SK-N-SH (cell line): ENCODE data around the gene HSD17B1. TPM values are rescaled to one million over a fixed set of nuclear protein-coding genes. Genes with fewer than 3 reads are reported as not detected.
"Not testable (repeated sequence)": the region's sequence is repeated elsewhere in the genome, so short reads cannot be mapped to it uniquely, and the experiment has no call there.

ENCODE experiments used
- CTCF ChIA-PET: fragments of 300-600, 350-600 bp; formaldehyde crosslinking; extraction: SDS; loops from one replicate; lab custom pipeline; 2021; lab: Yijun Ruan, JAX
- POLR2A ChIA-PET: fragments of 350-600 bp; sonication (Branson Sonifier 250); formaldehyde crosslinking; extraction: SDS; loops from one replicate; lab custom pipeline; 2020; ENCODE audit warnings: antibody characterized with exemption, inconsistent platforms; lab: Yijun Ruan, JAX
- DNase-seq: peaks from one replicate; pipeline ENCODE4 v3.0.0; 2012
- H2AFZ ChIP-seq: fragments of 200-600 bp; sonication (generic); 2 replicates; pipeline ENCODE4 v1.8.1; 2016; ENCODE audit warnings: antibody characterized with exemption, mild to moderate bottlenecking, low read depth
- H3F3A ChIP-seq: fragments of 200-600 bp; sonication (generic); replicated peaks from 2 replicates; pipeline ENCODE3; 2016; ENCODE audit warnings: antibody characterized with exemption, mild to moderate bottlenecking; ENCODE audit not compliant: insufficient read depth
- H3K27ac ChIP-seq, 2 experiments: fragments of 200-500 bp in 1 of 2; fragments of 200-600 bp in 1 of 2; sonication (Bioruptor generic) in 1 of 2; sonication (generic), shearing (Covaris generic) in 1 of 2; 2 replicates each; pipeline versions ENCODE4 v1.5.1 to v1.6.1; 2014 to 2016; ENCODE audit warnings: low read depth in 2 of 2, inconsistent platforms in 1 of 2, low read length in 1 of 2, mild to moderate bottlenecking in 1 of 2, mixed read lengths in 1 of 2
- H3K27me3 ChIP-seq: fragments of 200-600 bp; sonication (generic), shearing (Covaris generic); 2 replicates; pipeline ENCODE4 v1.6.1; 2016; ENCODE audit warnings: mixed run types; ENCODE audit not compliant: insufficient read depth
- H3K36me3 ChIP-seq, 2 experiments: fragments of 200-500 bp in 1 of 2; fragments of 200-600 bp in 1 of 2; sonication (Bioruptor generic) in 1 of 2; sonication (generic) in 1 of 2; replicated peaks in 1 of 2; 2 replicates each; pipeline versions ENCODE3 to v1.5.1; 2014 to 2016; ENCODE audit warnings: low read length in 1 of 2, mild to moderate bottlenecking in 1 of 2; ENCODE audit not compliant: insufficient read depth in 2 of 2, control insufficient read depth in 1 of 2
- H3K4me1 ChIP-seq, 2 experiments: fragments of 200-500 bp in 1 of 2; fragments of 200-600 bp in 1 of 2; sonication (Bioruptor generic) in 1 of 2; sonication (generic), shearing (Covaris generic) in 1 of 2; 2 replicates each; pipeline versions ENCODE4 v1.5.1 to v1.6.1; 2014 to 2016; ENCODE audit warnings: low read depth in 1 of 2, low read length in 1 of 2, mixed run types in 1 of 2; ENCODE audit not compliant: insufficient read depth in 2 of 2, control insufficient read depth in 1 of 2
- H3K4me2 ChIP-seq: fragments of 200-600 bp; sonication (generic), shearing (Covaris generic); 2 replicates; pipeline ENCODE4 v1.6.1; 2017; ENCODE audit warnings: mixed run types
- H3K4me3 ChIP-seq, 2 experiments: fragments of 200-500 bp in 1 of 2; fragments of 200-600 bp in 1 of 2; sonication (Bioruptor generic) in 1 of 2; sonication (generic), shearing (Covaris generic) in 1 of 2; 2 replicates each; pipeline versions ENCODE4 v1.5.1 to v1.8.1; 2014 to 2016; ENCODE audit warnings: low read depth in 2 of 2, inconsistent platforms in 1 of 2, low read length in 1 of 2, mild to moderate bottlenecking in 1 of 2, mixed read lengths in 1 of 2, moderate library complexity in 1 of 2
- H3K79me2 ChIP-seq: fragments of 200-600 bp; sonication (generic); 2 replicates; pipeline ENCODE4 v1.8.1; 2017; ENCODE audit warnings: mild to moderate bottlenecking; ENCODE audit not compliant: insufficient read depth
- H3K9ac ChIP-seq: fragments of 200-600 bp; sonication (generic); 2 replicates; pipeline ENCODE4 v1.6.1; 2017; ENCODE audit warnings: mixed run types
- H3K9me2 ChIP-seq: fragments of 200-600 bp; sonication (generic); 2 replicates; pipeline ENCODE4 v1.6.1; 2017; ENCODE audit warnings: mixed run types
- H3K9me3 ChIP-seq: fragments of 200-600 bp; sonication (generic); 2 replicates; pipeline ENCODE4 v1.6.1; 2017; ENCODE audit warnings: mixed run types, mild to moderate bottlenecking, moderate library complexity
- H4K20me1 ChIP-seq: fragments of 200-600 bp; sonication (generic); 2 replicates; pipeline ENCODE4 v1.6.1; 2017; ENCODE audit warnings: mild to moderate bottlenecking, mixed run types; ENCODE audit not compliant: insufficient read depth
- ELF1 ChIP-seq: IDR thresholded peaks from 2 replicates; pipeline ENCODE4 v1.4.0; 2012
- EP300 ChIP-seq, 2 experiments: IDR thresholded peaks; 2 replicates each; pipeline versions ENCODE4 v1.4.0 to v1.6.1; 2012; ENCODE audit warnings: borderline replicate concordance in 1 of 2, low read depth in 1 of 2, low read length in 1 of 2
- FOSL2 ChIP-seq: IDR thresholded peaks from 2 replicates; pipeline ENCODE4 v1.4.0; 2012; ENCODE audit warnings: low read depth, mild to moderate bottlenecking, moderate library complexity, borderline replicate concordance
- FOXJ3 ChIP-seq: sonication (generic); formaldehyde crosslinking; IDR thresholded peaks from 2 replicates; pipeline ENCODE4 v1.5.1; 2020; ENCODE audit warnings: mild to moderate bottlenecking, missing genetic modification reagents
- FOXM1 ChIP-seq: IDR thresholded peaks from 2 replicates; pipeline ENCODE4 v1.4.0; 2012; ENCODE audit warnings: low read depth, mild to moderate bottlenecking
- GABPA ChIP-seq: IDR thresholded peaks from 2 replicates; pipeline ENCODE4 v1.4.0; 2012; ENCODE audit warnings: low read depth, mild to moderate bottlenecking
- JUND ChIP-seq: IDR thresholded peaks from 2 replicates; pipeline ENCODE4 v1.4.0; 2012
- MXI1 ChIP-seq: IDR thresholded peaks from 2 replicates; pipeline ENCODE4 v1.6.1; 2012; ENCODE audit warnings: mild to moderate bottlenecking, low read depth, low read length, improper control_type of control experiment
- RCOR1 ChIP-seq: fragments of 150-350 bp; IDR thresholded peaks from 2 replicates; pipeline ENCODE4 v1.6.1; 2017; ENCODE audit warnings: antibody characterized with exemption, low read length
- RFX5 ChIP-seq: IDR thresholded peaks from 2 replicates; pipeline ENCODE4 v1.6.1; 2012; ENCODE audit warnings: mild to moderate bottlenecking, improper control_type of control experiment, low read length
- RXRA ChIP-seq: IDR thresholded peaks from 2 replicates; pipeline ENCODE4 v1.4.0; 2012; ENCODE audit warnings: low read depth, mild to moderate bottlenecking, borderline replicate concordance
- SIN3A ChIP-seq: IDR thresholded peaks from 2 replicates; pipeline ENCODE4 v1.6.1; 2012; ENCODE audit warnings: low read depth, mild to moderate bottlenecking, low read length, moderate library complexity, borderline replicate concordance
- TAF1 ChIP-seq: IDR thresholded peaks from 2 replicates; pipeline ENCODE4 v1.6.1; 2012; ENCODE audit warnings: low read depth, mild to moderate bottlenecking, low read length, moderate library complexity, borderline replicate concordance
- TCF12 ChIP-seq: IDR thresholded peaks from 2 replicates; pipeline ENCODE4 v1.4.0; 2012
- WGBS: methylation state at CpG from one replicate; pipeline ENCODE4 v1.1.6; 2017; ENCODE audit warnings: low lambda C conversion rate; 5-methylcytosine and 5-hydroxymethylcytosine counted together
- polyA plus RNA-seq, 3 experiments: library from polyadenylated mRNA; depleted of rRNA; stranded (reverse); fragments of >200 nt; gene quantifications; 2 replicates each; pipeline ENCODE4 v1.2.3, GENCODE V29; 2012
- TF ChIP-seq, protein P1 (sequence below): fragments of 150-350 bp; IDR thresholded peaks from 2 replicates; pipeline ENCODE4 v1.6.1; 2017; ENCODE audit warnings: antibody characterized with exemption, low read length, low read depth, borderline replicate concordance
- TF ChIP-seq, protein P2 (sequence below): IDR thresholded peaks from 2 replicates; pipeline ENCODE4 v1.4.0; 2012; ENCODE audit warnings: low read depth
- TF ChIP-seq, protein P3 (sequence below): IDR thresholded peaks from 2 replicates; pipeline ENCODE4 v1.6.1; 2012; ENCODE audit warnings: mild to moderate bottlenecking, low read depth, low read length, moderate library complexity

Gene HSD17B1, protein sequence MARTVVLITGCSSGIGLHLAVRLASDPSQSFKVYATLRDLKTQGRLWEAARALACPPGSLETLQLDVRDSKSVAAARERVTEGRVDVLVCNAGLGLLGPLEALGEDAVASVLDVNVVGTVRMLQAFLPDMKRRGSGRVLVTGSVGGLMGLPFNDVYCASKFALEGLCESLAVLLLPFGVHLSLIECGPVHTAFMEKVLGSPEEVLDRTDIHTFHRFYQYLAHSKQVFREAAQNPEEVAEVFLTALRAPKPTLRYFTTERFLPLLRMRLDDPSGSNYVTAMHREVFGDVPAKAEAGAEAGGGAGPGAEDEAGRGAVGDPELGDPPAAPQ
- polyA plus RNA-seq (2012; rRNA removed) = 1.2 and 1.3 TPM in 2 replicates
- polyA plus RNA-seq (2012; cell fraction: cytosol; rRNA removed) = 0.49 and 0.83 TPM in 2 replicates
- 2.2 and 3.7 TPM in 2 replicates for polyA plus RNA-seq (2012; cell fraction: nucleus; rRNA removed)

DNA sequence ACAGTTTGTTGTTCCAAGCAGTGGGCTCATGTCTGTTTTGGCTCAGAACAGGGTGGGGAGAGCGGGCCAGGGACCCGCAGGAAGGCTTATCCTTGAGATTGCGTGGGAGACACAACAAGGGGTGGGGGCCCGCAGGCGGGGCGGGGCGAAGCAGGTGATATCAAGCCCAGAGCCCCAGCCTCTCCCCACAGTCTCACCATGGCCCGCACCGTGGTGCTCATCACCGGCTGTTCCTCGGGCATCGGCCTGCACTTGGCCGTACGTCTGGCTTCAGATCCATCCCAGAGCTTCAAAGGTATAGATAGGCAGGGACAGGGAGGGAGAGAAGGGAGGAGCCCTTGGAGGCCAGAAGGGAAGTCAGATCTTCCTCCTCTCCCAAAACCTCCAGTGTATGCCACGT, at the start of gene HSD17B1:
HSD17B1 (plus strand) TSS at position 188 of the 400 bp plus-strand sequence; CDS start at position 199, 11 bp downstream.
- POLR2A ChIA-PET = interaction anchor here (1.4 kb wide), 1 partner anchor 10 kb away, joined by 9 read pairs; no protein-coding TSS in a partner anchor
- not testable (repeated sequence) for H4K20me1 ChIP-seq, DNase-seq, H2AFZ ChIP-seq, H3K9me3 ChIP-seq, H3K36me3 ChIP-seq, H3K27me3 ChIP-seq, H3K9me2 ChIP-seq
- Histone ChIP-seq H3K4me2 (peak within 1 kb of the TSS; percentile 97), H3K79me2 (peaks cover 51% of the 10 kb centered on the region), H3F3A (peaks cover 11% of the 10 kb centered on the region), H3K9ac (peak within 1 kb of the TSS; percentile 87), H3K4me1 (peaks cover 2 to 20% of the 10 kb centered on the region in 2 experiments; a peak in 1 of 4 replicates), H3K27ac (peak within 1 kb of the TSS; percentile 9 to 69; a peak in 2 of 4 replicates), H3K4me3 (peak within 1 kb of the TSS; percentile 79 to 89)
- CTCF ChIA-PET = interaction anchor here (0.8 kb wide), 1 partner anchor 220 kb away, joined by 4 read pairs; no protein-coding TSS in a partner anchor
- WGBS = 97% methylated on average over 11 of the region's 15 CpGs

DNA sequence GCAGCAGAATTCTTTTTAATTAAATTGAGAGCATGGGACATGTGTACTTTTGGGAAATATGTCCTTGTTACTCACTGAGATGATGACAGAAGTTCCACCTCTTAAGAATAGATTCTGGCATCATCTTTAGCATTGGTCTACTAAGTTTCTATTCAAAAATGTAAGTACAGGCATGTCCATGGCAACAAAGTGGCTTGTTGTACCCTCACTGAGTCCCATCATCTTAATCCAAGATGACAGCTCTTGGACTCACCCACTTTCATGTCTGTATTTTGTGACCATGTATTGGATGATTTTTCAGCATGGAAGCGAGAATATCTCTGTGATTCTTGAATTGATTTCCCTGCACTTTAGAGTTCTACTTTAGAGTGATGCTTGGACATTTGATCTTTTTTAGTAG, 49.8 kb upstream of the HSD17B1 start:
- no peak overlapping the region for H2AFZ ChIP-seq
- no peaks in the 10 kb centered on the region for H3F3A ChIP-seq
- H3K4me1 ChIP-seq = no peaks in the 10 kb centered on the region; a peak in 1 of 4 replicates
- no peak overlapping the region for H3K4me2 ChIP-seq
- POLR2A ChIA-PET = no interaction called here
- peaks cover 35 to 51% of the 10 kb centered on the region in 2 experiments for H3K36me3 ChIP-seq
- TF ChIP-seq FOSL2 = no peak
- H3K9me2 ChIP-seq = no peaks in the 10 kb centered on the region
- CTCF ChIA-PET = no interaction called here
- H4K20me1 ChIP-seq = no peaks in the 10 kb centered on the region
- no peaks in the 10 kb centered on the region for H3K79me2 ChIP-seq
- 94% methylated on average over 1 of the region's 1 CpG for WGBS
- H3K27me3 ChIP-seq = no peaks in the 10 kb centered on the region
- peak overlapping the region in 1 of 2 experiments; percentile 28; a peak in 1 of 4 replicates for H3K27ac ChIP-seq
- no peaks in the 10 kb centered on the region for H3K9me3 ChIP-seq
- H3K9ac ChIP-seq = no peak overlapping the region
- no peak overlapping the region for H3K4me3 ChIP-seq
- DNase-seq = no peak

DNA sequence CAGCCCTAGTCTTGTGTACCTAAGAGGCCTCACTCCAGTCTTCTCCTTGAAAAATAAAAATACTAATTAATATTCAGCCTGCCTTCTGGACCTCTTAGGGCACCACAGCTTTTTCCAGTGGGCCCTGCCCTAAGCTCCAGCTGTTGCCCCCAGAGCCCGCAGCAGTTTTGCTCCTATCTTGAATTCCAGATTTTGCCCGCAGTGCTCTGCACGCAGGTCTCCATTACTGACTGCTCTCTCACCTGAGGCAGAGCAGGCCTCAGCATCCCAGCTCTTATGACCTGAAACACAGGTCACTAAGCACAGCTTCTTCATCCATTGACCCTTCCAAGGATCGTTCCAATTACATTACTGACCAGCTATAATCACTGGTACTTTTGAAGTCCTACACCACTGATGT, 45.1 kb upstream of the HSD17B1 start:
- no peak overlapping the region for H3K27ac ChIP-seq
- H3K36me3 ChIP-seq = peaks cover 10 to 50% of the 10 kb centered on the region in 2 experiments
- H3K9me2 ChIP-seq = no peaks in the 10 kb centered on the region
- H3K4me1 ChIP-seq = no peaks in the 10 kb centered on the region; a peak in 1 of 4 replicates
- H3K4me2 ChIP-seq = no peak overlapping the region
- DNase-seq = no peak
- no peak overlapping the region for H3K4me3 ChIP-seq
- no peak for TF ChIP-seq ELF1
- TF ChIP-seq, protein P1, sequence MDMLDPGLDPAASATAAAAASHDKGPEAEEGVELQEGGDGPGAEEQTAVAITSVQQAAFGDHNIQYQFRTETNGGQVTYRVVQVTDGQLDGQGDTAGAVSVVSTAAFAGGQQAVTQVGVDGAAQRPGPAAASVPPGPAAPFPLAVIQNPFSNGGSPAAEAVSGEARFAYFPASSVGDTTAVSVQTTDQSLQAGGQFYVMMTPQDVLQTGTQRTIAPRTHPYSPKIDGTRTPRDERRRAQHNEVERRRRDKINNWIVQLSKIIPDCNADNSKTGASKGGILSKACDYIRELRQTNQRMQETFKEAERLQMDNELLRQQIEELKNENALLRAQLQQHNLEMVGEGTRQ = no peak
- TF ChIP-seq FOXJ3 = no peak
- TF ChIP-seq, protein P2, sequence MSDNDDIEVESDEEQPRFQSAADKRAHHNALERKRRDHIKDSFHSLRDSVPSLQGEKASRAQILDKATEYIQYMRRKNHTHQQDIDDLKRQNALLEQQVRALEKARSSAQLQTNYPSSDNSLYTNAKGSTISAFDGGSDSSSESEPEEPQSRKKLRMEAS = no peak
- no peak for TF ChIP-seq RXRA
- no peak for TF ChIP-seq TAF1
- TF ChIP-seq EP300 (IDR thresholded peaks at IDR 0.05; ENCODE audit: borderline replicate concordance in 1 of 2, low read depth in 1 of 2, low read length in 1 of 2) = no peak
- TF ChIP-seq MXI1 = no peak
- TF ChIP-seq FOXM1 = no peak
- TF ChIP-seq RCOR1 = no peak
- TF ChIP-seq TCF12 = no peak
- no peak for TF ChIP-seq JUND
- TF ChIP-seq, protein P3, sequence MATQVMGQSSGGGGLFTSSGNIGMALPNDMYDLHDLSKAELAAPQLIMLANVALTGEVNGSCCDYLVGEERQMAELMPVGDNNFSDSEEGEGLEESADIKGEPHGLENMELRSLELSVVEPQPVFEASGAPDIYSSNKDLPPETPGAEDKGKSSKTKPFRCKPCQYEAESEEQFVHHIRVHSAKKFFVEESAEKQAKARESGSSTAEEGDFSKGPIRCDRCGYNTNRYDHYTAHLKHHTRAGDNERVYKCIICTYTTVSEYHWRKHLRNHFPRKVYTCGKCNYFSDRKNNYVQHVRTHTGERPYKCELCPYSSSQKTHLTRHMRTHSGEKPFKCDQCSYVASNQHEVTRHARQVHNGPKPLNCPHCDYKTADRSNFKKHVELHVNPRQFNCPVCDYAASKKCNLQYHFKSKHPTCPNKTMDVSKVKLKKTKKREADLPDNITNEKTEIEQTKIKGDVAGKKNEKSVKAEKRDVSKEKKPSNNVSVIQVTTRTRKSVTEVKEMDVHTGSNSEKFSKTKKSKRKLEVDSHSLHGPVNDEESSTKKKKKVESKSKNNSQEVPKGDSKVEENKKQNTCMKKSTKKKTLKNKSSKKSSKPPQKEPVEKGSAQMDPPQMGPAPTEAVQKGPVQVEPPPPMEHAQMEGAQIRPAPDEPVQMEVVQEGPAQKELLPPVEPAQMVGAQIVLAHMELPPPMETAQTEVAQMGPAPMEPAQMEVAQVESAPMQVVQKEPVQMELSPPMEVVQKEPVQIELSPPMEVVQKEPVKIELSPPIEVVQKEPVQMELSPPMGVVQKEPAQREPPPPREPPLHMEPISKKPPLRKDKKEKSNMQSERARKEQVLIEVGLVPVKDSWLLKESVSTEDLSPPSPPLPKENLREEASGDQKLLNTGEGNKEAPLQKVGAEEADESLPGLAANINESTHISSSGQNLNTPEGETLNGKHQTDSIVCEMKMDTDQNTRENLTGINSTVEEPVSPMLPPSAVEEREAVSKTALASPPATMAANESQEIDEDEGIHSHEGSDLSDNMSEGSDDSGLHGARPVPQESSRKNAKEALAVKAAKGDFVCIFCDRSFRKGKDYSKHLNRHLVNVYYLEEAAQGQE = no peak
- no peak for TF ChIP-seq SIN3A
- TF ChIP-seq GABPA = no peak
- no peak for TF ChIP-seq RFX5
- CTCF ChIA-PET = interaction anchor here (0.9 to 3.8 kb wide), 4 partner anchors 10 to 101 kb away, joined by 3 to 22 read pairs (median 8); no protein-coding TSS in a partner anchor
- H2AFZ ChIP-seq = no peak overlapping the region
- H4K20me1 ChIP-seq = no peaks in the 10 kb centered on the region
- no peaks in the 10 kb centered on the region for H3K27me3 ChIP-seq
- no peaks in the 10 kb centered on the region for H3K79me2 ChIP-seq
- H3F3A ChIP-seq = no peaks in the 10 kb centered on the region
- H3K9me3 ChIP-seq = no peaks in the 10 kb centered on the region
- 88% methylated on average over 4 of the region's 4 CpGs for WGBS
- POLR2A ChIA-PET = interaction anchor here (0.5 kb wide), 1 partner anchor 16 kb away, joined by 3 read pairs; no protein-coding TSS in a partner anchor
- no peak overlapping the region for H3K9ac ChIP-seq
